ENCODE data around the gene EIF2B2.

GRCh38 chr14:75010472-75011093 lies 7.9 kb downstream of the EIF2B2 start:
- no peak for TF ChIP-seq CTCF (IDR thresholded peaks at IDR 0.05)
- no peak for TF ChIP-seq POLR2AphosphoS5 (IDR thresholded peaks at IDR 0.05)
- TF ChIP-seq EP300 (IDR thresholded peaks at IDR 0.05; ENCODE audit: low read depth): no peak
- TF ChIP-seq POLR2A (IDR thresholded peaks at IDR 0.05): no peak
